Neural progenitor cell (in vitro differentiated cells): Measurements from ENCODE around the gene CLCNKA. TPM values are rescaled to one million over a fixed set of nuclear protein-coding genes. Genes with fewer than 3 reads are reported as not detected.

Experiments used
- DNase-seq: peaks from one replicate; pipeline ENCODE4 v3.0.0-alpha.2; 2016; ENCODE audit warnings: low spot score
- H2AFZ ChIP-seq: fragments of 200-600 bp; sonication (generic); replicated peaks from 2 replicates; pipeline ENCODE4 v1.6.1; 2016; ENCODE audit warnings: antibody characterized with exemption
- H3F3A ChIP-seq: fragments of 200-600 bp; sonication (generic); 2 replicates; pipeline ENCODE4 v1.6.1; 2016; ENCODE audit warnings: antibody characterized with exemption, low read depth
- H3K27ac ChIP-seq: fragments of 200-600 bp; sonication (generic); 2 replicates; pipeline ENCODE4 v1.5.1; 2016; ENCODE audit warnings: mild to moderate bottlenecking
- H3K27me3 ChIP-seq: fragments of 200-600 bp; sonication (generic); 2 replicates; pipeline ENCODE4 v1.6.1; 2016; ENCODE audit warnings: mild to moderate bottlenecking, moderate library complexity
- H3K36me3 ChIP-seq: fragments of 200-600 bp; sonication (generic); 2 replicates; pipeline ENCODE4 v1.5.1; 2016
- H3K4me1 ChIP-seq: fragments of 200-600 bp; sonication (generic); 2 replicates; pipeline ENCODE4 v1.6.1; 2016; ENCODE audit warnings: mixed run types
- H3K4me2 ChIP-seq: fragments of 200-600 bp; sonication (generic); 2 replicates; pipeline ENCODE4 v1.6.1; 2016
- H3K4me3 ChIP-seq: fragments of 200-600 bp; sonication (generic); 2 replicates; pipeline ENCODE4 v1.5.1; 2016
- H3K79me2 ChIP-seq: fragments of 200-600 bp; sonication (generic); 2 replicates; pipeline ENCODE4 v1.6.1; 2016; ENCODE audit warnings: low read depth
- H3K9ac ChIP-seq: fragments of 200-600 bp; sonication (generic); 2 replicates; pipeline ENCODE4 v1.6.1; 2016
- H3K9me3 ChIP-seq: fragments of 200-600 bp; sonication (generic); 2 replicates; pipeline ENCODE4 v1.5.1; 2016; ENCODE audit warnings: low read depth
- H4K20me1 ChIP-seq: fragments of 200-600 bp; sonication (generic); 2 replicates; pipeline ENCODE4 v1.6.1; 2016; ENCODE audit warnings: low read depth
- H3K27ac Mint-ChIP-seq: 3 replicates; pipeline ENCODE4 v1.8.0; 2021; ENCODE audit warnings: mixed read lengths
- H3K27me3 Mint-ChIP-seq: 2 replicates; pipeline ENCODE4 v1.8.0; 2022; ENCODE audit warnings: low read depth, mild to moderate bottlenecking, inconsistent platforms, moderate library complexity, mixed read lengths; ENCODE audit not compliant: insufficient read depth
- H3K36me3 Mint-ChIP-seq: 3 replicates; pipeline ENCODE4 v1.8.0; 2021; ENCODE audit warnings: mixed read lengths
- H3K4me1 Mint-ChIP-seq: 3 replicates; pipeline ENCODE4 v1.8.0; 2021; ENCODE audit warnings: mixed read lengths
- H3K4me3 Mint-ChIP-seq: 3 replicates; pipeline ENCODE4 v1.8.0; 2021; ENCODE audit warnings: mild to moderate bottlenecking, moderate library complexity, mixed read lengths
- H3K9me3 Mint-ChIP-seq: 3 replicates; pipeline ENCODE4 v1.8.0; 2020; ENCODE audit warnings: mixed read lengths
- EZH2 ChIP-seq: fragments of 200-600 bp; sonication (generic); IDR thresholded peaks from 2 replicates; pipeline ENCODE4 v1.6.1; 2017; ENCODE audit warnings: antibody characterized with exemption, mild to moderate bottlenecking, moderate library complexity
- EZH2phosphoT487 ChIP-seq: fragments of 200-600 bp; sonication (generic); IDR thresholded peaks from 2 replicates; pipeline ENCODE4 v1.6.1; 2017; ENCODE audit warnings: antibody characterized with exemption
- total RNA-seq: library from RNA; depleted of rRNA; stranded (reverse); fragments of >200 nt; gene quantifications from 2 replicates; pipeline ENCODE4 v1.2.3, GENCODE V29; 2015; ENCODE audit warnings: low replicate concordance
- TF ChIP-seq, protein P1 (sequence below): fragments of 200-600 bp; sonication (generic); IDR thresholded peaks from 2 replicates; pipeline ENCODE4 v1.5.1; 2017; ENCODE audit warnings: antibody characterized with exemption, mild to moderate bottlenecking

The CLCNKA gene
- total RNA-seq, 1 donor from 2014 or later = not detected

DNA sequence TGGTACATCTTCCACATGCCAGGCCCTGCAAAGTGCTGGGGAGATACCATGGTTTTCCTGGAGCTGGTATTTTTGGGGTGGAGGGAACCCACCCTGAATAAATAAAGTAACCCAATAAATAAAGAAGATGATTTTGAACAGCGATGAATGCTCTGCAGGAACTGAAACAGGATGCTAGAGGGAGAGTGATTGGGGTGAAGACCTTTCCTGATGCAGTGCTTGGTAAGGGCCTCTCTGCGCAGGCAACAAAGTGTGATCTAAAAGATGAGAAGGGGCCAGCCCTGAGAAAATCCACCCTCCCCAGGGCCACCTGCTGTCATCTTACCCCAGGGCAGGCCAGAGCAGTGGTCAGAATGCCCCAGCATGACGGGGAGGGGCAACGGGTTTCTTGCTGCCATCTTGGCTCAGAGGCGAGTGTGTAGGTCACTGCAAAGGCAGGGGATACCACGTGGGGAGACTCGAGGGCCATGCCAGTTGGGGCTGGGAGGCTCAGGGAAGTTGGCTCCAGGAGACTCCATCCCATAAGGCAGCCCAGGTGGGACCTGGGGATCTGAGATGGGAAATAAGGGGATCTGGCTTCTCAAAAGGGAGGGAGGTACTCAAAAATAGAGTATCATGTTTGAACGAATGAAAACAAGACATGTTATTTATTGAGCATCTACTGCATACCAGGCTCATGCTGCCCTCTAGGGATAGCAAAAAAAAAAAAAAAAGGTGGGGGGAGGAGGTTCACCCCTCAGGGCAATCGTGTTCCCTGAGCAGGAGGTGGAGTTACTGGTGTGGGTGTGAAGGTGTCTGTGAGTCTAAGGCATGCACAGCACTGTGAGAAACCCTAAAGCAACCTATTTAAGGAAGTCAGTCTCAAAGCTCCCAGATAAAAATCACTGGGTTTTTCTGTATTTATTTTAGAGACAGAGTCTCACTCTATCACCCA lies 15.0 kb upstream of the CLCNKA start:
- Histone ChIP-seq H3K9ac (no peak overlapping the region), H3K36me3 (no peaks in the 10 kb centered on the region), H3K9me3 (no peaks in the 10 kb centered on the region), H4K20me1 (no peaks in the 10 kb centered on the region), H3K27me3 (peaks cover 66% of the 10 kb centered on the region), H3K27ac (no peak overlapping the region), H3K79me2 (no peaks in the 10 kb centered on the region), H3F3A (peaks cover 9% of the 10 kb centered on the region), H2AFZ (no peak overlapping the region), H3K4me3 (no peak overlapping the region), H3K4me2 (no peak overlapping the region), H3K4me1 (peaks cover 5% of the 10 kb centered on the region)
- H3K4me3 Mint-ChIP-seq = no peak overlapping the region
- H3K36me3 Mint-ChIP-seq = no peaks in the 10 kb centered on the region
- H3K27ac Mint-ChIP-seq = no peak overlapping the region
- H3K27me3 Mint-ChIP-seq = peaks cover 15% of the 10 kb centered on the region
- DNase-seq = no peak
- H3K9me3 Mint-ChIP-seq = no peaks in the 10 kb centered on the region
- peaks cover 12% of the 10 kb centered on the region for H3K4me1 Mint-ChIP-seq
- TF ChIP-seq EZH2 = no peak
- TF ChIP-seq, protein P1, sequence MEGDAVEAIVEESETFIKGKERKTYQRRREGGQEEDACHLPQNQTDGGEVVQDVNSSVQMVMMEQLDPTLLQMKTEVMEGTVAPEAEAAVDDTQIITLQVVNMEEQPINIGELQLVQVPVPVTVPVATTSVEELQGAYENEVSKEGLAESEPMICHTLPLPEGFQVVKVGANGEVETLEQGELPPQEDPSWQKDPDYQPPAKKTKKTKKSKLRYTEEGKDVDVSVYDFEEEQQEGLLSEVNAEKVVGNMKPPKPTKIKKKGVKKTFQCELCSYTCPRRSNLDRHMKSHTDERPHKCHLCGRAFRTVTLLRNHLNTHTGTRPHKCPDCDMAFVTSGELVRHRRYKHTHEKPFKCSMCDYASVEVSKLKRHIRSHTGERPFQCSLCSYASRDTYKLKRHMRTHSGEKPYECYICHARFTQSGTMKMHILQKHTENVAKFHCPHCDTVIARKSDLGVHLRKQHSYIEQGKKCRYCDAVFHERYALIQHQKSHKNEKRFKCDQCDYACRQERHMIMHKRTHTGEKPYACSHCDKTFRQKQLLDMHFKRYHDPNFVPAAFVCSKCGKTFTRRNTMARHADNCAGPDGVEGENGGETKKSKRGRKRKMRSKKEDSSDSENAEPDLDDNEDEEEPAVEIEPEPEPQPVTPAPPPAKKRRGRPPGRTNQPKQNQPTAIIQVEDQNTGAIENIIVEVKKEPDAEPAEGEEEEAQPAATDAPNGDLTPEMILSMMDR = no peak
- TF ChIP-seq EZH2phosphoT487 = no peak

GRCh38 chr1:16007671-16008341 lies 14.0 kb upstream of the CLCNKA start:
- peaks cover 12% of the 10 kb centered on the region for H3K4me1 Mint-ChIP-seq
- H4K20me1 ChIP-seq = peaks cover 3% of the 10 kb centered on the region
- no peak for DNase-seq
- H3K36me3 Mint-ChIP-seq = no peaks in the 10 kb centered on the region
- H3K9me3 ChIP-seq = no peaks in the 10 kb centered on the region
- H3K36me3 ChIP-seq = no peaks in the 10 kb centered on the region
- no peak for TF ChIP-seq EZH2phosphoT487
- TF ChIP-seq EZH2 = no peak
- TF ChIP-seq, protein P1 = no peak
- H3F3A ChIP-seq = peaks cover 9% of the 10 kb centered on the region
- no peak overlapping the region for H3K9ac ChIP-seq
- no peaks in the 10 kb centered on the region for H3K79me2 ChIP-seq
- no peak overlapping the region for H3K27ac Mint-ChIP-seq
- peaks cover 15% of the 10 kb centered on the region for H3K27me3 Mint-ChIP-seq
- no peak overlapping the region for H3K4me2 ChIP-seq
- no peak overlapping the region for H3K4me3 ChIP-seq
- H3K4me1 ChIP-seq = peaks cover 8% of the 10 kb centered on the region
- no peak overlapping the region for H3K27ac ChIP-seq
- H3K27me3 ChIP-seq = peaks cover 66% of the 10 kb centered on the region
- H2AFZ ChIP-seq = no peak overlapping the region
- H3K9me3 Mint-ChIP-seq = no peaks in the 10 kb centered on the region
- no peak overlapping the region for H3K4me3 Mint-ChIP-seq

GRCh38 chr1:16009030-16009460 lies 12.8 kb upstream of the CLCNKA start:
- no peak for TF ChIP-seq EZH2phosphoT487
- TF ChIP-seq, protein P1 = peak; percentile 97
- peaks cover 12% of the 10 kb centered on the region for H3K27me3 Mint-ChIP-seq
- peaks cover 67% of the 10 kb centered on the region for H3K27me3 ChIP-seq
- peaks cover 2% of the 10 kb centered on the region for H3F3A ChIP-seq
- peaks cover 8% of the 10 kb centered on the region for H3K4me1 Mint-ChIP-seq
- no peak overlapping the region for H3K9ac ChIP-seq
- H3K4me2 ChIP-seq = no peak overlapping the region
- no peaks in the 10 kb centered on the region for H3K36me3 Mint-ChIP-seq
- peaks cover 3% of the 10 kb centered on the region for H4K20me1 ChIP-seq
- H3K79me2 ChIP-seq = no peaks in the 10 kb centered on the region
- peaks cover 9% of the 10 kb centered on the region for H3K4me1 ChIP-seq
- H3K27ac Mint-ChIP-seq = no peak overlapping the region
- H3K9me3 Mint-ChIP-seq = no peaks in the 10 kb centered on the region
- no peaks in the 10 kb centered on the region for H3K9me3 ChIP-seq
- no peak overlapping the region for H3K4me3 ChIP-seq
- H3K36me3 ChIP-seq = no peaks in the 10 kb centered on the region
- DNase-seq = peak; percentile 91
- H3K27ac ChIP-seq = no peak overlapping the region
- no peak overlapping the region for H2AFZ ChIP-seq
- no peak overlapping the region for H3K4me3 Mint-ChIP-seq
